HG03571 (cell line): ENCODE results near the gene DNASE1L2.
A peak's percentile ranks its signal among the peaks of the same experiment; 100 is the strongest.

Source experiments
- ATAC-seq: cut with Tn5 transposase; IDR thresholded peaks from one replicate; pipeline ENCODE4 v1.9.1; 2021; ENCODE audit not compliant: unreplicated experiment

DNASE1L2 gene

DNA sequence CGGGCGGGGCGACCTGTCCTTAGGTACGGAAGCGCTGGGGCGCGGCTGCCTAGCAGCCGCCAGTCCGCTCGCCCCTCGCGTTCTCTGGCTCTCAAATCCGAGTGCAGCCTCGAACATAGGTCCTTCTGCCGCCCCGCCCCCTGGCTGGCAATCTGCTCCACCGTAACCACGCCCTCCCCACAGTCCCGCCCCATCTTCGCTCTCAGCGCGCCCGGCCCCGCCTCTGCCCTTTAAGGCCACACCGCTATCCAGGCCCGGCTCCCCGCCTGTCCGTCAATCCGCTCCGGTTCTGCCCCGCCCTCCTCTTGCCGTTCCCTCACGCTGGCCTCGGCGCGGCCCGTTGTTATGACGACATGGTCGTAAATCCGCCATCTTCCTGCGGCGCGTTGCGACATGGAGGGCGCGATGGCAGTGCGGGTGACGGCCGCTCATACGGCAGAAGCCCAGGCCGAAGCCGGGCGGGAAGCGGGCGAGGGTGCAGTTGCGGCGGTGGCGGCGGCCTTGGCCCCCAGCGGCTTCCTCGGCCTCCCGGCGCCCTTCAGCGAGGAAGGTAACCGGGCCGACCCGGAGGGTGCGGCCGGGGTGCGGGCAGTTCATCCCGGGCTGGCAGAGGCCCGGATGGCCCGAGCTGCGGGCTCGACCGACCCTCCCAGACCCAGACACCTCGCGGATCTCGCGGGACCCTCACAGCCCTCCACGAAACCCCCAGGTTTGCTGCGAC lies 12.9 kb upstream of the DNASE1L2 start, which contains the start of gene E4F1:
E4F1 (plus strand) TSS at position 371 of the 721 bp plus-strand sequence; CDS start at position 394, 23 bp downstream.
- peak; percentile 88 for ATAC-seq

DNA sequence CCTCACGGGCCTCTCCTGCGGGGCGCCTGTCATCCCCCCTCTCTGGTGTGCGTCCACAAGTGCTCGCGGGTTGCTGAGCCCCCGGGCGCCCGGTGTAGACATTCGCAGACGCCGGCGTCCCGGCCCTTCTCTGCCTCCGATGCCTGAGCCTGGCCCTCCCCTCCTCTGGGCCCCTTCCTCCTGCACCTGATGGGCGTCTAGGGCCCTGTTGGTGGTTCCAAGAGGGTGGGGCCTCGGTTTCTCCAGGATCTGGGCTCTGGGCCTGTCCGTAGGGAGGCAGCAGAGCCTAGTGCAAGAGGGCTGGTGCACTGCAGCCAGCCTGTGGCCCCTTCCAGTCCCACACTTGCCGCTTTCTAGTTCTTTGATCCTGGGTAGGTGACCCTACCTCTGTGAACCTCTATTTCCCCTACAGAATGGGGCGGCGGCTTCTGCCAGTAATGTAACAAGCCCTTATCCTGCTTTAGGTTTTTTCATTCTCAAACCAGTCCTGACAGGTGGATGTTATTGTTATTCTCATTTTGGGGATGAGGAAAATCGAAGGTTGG lies 12.2 kb upstream of the DNASE1L2 start:
- ATAC-seq: peak; percentile 15

DNA sequence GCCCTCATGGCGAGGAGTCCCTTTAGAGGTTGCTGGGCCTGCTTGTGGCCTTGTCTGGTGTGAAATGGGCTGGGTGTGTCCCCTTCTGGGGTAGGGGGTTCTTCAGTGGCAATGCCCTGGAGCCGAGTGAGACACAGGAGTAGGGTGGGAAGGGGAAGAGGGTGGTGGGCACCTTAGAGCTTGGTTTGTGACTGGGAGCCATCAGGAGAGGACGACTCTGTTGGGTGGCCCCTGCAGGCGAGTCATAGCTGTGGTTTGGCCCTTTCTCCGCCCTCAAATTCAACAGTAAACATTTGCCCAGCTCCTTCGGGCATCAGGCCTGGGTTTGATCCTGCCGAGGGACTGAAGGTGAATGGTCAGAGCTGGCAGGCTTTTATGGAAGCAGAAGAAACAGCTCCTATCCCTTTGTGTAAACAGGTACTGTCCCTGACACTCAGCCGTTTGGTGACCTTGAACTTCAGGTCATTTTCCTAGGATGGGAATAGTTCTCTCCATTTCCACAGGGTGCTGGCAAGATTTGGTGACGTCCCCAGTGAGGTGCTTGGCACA lies 9.9 kb upstream of the DNASE1L2 start:
- ATAC-seq: no peak

DNA sequence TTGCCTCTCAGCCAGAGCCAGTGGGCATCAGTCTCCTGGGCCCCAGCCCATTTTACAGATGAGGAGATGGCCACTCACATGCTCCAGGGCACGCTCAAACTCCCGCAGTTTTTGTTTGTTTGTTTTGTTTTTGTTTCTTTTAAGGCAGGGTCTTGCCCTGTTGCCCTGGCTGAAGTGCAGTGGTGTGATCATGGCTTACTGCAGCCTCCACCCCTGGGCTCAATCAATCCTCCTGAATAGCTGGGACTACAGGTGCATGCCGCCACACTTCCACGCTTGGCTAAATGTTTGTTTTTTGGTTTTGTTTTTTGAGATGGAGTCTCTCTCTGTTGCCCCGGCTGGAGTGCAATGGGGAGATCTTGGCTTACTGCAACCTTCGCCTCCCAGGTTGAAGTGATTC lies 9.3 kb upstream of the DNASE1L2 start:
- ATAC-seq: no peak

DNA sequence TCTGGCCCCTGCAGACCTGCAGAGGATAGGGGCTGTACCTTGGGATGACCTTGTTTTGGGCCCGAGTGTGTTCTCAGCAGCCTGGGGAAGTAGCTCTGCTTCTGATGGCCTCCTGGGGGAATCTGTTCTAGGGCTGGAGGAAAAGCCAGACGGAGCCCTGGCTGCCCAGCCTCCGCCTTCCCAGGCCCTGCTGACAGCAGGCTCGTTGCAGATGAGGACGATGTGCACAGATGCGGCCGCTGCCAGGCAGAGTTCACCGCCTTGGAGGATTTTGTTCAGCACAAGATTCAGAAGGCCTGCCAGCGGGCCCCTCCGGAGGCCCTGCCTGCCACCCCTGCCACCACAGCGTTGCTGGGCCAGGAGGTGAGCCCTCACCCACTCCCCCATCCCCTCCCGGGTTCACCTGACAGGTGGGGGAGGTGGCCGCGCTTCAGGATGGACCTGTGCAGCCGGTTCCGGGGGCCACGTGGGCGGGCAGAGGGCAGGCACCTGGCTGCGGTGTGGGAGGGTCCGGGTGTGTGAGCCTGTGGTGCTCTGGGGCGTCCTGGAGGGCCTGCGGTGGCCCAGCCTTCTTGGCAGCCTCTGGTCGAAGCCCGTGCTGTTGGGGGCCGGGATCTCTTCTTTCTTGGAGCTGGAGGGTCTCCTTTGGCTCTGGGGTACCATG lies 8.0 kb upstream of the DNASE1L2 start:
- ATAC-seq: no peak

DNA sequence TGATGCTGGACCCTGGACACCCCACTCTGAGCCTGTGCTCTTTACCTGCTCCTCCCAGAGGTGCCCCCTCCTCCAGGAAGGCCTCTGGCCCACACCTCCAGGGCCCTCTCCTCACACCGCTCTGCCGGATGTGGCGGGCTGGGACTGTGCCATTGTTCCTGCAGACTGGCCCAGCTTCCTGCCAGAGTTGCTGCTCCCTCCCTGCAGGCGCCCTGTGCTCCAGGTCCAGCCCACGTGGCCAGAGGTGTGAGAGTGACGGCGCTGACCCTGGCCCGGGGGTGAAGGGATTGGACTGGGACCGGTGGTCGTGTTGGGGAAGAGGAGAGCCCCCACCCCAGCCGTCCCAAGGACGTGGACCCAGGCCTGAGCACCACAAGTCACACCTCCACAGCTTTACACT lies 7.2 kb upstream of the DNASE1L2 start:
- no peak for ATAC-seq

DNA sequence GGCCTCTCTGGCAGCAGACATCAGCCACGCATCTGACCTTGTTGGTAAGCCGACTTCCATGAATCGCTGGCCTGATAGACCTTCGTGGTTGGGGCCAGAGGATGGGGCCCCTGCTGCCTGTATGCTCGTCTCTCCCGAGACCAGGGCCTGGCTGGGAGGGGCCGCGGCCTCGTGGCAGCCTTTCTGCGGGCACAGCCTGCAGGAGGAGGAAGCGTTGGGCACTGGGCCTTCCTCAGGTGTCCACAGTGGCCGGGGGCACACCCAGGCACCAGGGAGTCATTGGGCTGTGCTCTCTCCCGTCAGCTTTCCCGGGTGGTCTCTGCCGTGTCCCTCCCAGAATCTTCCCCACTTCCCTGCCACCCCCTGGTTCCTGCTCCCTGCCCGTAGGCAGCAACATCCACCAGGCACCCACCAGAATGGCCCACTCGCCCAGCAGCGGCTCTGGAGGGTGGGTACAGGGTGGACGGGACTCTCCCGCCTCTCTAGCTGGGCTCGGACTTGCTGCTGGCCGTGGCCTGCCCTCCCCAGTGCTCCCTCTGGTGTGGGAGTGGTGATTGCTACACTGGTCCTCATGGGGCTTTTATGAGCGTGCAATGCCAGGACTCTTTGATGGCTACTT lies 6.5 kb upstream of the DNASE1L2 start:
- ATAC-seq: no peak

DNA sequence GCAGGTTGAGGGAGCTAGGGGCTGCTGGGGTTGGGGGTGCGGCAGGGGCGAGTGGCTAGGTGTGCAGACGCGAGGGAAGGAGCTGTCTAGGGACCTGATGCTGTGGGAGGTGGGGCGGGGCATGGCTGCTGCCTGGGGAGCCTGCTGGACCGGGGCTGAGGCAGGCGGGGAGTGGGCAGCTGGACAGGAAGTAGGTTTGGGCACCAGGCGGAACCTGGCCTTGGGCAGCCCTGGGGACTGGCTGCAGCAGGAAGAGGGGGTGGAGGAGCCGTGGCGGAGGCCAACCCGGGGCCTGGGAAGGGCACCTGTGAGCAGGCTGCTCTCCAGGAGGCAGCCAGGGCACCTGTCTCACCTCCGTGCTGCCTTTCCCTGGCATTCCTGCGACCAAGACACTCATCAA lies 5.9 kb upstream of the DNASE1L2 start:
- no peak for ATAC-seq

DNA sequence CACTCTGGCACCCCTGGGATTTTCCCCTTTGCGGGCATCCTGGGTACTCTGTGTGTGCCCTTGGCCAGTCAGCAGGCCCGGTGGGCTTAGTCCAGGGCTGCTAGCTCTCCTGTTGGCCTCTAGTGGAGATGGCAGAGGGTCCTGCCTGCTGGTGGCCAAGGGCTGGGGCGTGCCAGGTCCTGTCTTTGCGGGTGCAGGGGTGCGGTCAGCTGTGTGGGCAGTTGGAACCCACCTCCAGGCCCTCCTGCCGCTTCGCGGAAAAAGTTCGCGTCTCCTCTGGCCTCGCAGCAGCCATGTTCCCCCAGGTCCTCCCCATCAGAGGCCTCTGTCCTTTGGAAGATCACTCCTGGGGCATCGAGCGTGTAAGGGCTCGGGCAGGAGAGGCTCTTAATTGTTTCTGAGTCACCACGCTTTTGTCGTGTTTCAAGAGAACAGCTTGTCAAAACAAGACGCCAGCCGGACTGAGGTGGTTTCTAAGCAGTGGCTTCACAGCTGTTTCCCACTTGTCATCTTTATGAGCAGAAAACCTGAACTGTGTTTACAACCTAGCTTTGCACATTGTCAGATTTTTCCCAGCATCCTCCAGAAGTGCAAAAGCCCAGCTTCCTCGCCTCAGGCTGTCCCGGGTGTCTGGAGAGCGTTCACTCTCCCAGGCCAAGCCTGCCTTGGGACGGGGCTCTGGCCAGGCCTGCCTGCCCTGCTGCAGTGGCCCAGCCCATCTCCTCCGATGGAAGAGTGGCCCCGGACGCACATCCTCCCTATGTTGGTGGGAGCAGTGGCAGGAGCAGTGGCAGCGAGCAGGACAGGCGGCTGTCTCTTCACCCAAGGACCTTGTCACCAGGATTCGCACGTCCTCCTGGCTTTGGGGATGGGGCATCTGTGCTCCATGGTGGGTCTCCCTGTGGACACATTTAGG lies 5.0 kb upstream of the DNASE1L2 start:
- no peak for ATAC-seq

DNA sequence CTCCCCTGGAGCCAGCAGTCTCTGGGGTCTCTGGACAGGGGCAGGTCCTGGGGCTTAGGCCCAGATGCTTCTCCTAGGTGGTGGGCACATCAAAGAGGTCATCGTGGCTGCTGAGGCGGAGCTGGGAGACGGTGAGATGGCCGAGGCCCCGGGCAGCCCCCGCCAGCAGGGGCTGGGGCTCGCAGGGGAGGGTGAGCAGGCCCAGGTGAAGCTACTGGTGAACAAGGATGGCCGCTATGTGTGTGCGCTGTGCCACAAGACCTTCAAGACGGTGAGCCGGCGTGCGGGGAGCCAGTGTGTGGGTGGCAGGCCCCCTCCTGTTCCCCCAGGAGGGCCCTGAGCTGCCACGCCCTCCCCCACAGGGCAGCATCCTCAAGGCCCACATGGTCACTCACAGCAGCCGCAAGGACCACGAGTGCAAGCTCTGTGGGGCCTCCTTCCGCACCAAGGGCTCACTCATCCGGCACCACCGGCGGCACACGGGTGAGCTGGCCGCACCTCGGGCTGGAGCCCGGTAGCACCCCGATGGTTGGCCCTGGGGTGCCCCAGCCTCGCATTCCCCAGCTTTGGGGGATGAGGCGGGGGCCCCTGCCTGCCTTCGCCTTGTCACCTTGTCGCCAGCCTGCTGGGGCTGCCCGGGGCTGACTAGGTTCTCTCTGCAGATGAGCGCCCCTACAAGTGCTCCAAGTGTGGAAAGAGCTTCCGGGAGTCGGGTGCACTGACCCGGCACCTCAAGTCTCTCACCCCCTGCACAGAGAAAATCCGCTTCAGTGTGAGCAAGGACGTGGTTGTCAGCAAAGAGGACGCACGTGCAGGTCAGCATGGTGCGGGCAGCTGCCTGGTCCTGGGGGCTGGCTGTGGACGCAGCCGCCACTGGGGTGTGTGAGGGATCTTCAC lies 3.9 kb upstream of the DNASE1L2 start:
- ATAC-seq: no peak

DNA sequence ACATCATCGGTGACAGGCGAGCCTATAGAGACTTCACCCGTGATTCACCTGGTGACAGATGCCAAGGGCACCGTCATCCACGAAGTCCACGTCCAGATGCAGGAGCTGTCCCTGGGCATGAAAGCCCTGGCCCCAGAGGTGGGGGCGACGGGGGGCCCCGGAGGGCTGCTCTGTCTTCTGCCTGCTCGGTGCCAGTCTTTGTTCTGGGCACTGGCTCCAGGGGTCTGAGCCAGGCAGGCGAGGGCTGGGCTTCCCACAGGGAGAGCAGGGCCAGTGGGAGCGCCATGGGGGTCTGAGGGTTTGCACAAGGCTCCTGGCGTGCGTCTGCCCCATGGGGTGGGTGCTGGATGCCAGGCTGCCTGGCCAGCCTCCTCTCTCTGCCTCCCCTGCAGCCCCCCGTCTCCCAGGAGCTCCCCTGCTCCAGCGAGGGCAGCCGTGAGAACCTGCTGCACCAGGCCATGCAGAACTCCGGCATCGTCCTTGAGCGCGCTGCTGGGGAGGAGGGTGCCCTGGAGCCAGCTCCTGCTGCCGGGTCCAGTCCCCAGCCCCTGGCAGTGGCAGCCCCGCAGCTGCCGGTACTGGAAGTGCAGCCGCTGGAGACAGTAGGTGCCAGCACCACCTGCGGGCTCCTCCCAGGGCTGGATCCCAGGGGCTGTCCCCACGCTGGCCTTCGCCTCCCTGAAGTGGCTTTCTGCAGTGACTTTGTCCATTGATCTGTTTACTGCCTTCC lies 3.0 kb upstream of the DNASE1L2 start:
- no peak for ATAC-seq

DNA sequence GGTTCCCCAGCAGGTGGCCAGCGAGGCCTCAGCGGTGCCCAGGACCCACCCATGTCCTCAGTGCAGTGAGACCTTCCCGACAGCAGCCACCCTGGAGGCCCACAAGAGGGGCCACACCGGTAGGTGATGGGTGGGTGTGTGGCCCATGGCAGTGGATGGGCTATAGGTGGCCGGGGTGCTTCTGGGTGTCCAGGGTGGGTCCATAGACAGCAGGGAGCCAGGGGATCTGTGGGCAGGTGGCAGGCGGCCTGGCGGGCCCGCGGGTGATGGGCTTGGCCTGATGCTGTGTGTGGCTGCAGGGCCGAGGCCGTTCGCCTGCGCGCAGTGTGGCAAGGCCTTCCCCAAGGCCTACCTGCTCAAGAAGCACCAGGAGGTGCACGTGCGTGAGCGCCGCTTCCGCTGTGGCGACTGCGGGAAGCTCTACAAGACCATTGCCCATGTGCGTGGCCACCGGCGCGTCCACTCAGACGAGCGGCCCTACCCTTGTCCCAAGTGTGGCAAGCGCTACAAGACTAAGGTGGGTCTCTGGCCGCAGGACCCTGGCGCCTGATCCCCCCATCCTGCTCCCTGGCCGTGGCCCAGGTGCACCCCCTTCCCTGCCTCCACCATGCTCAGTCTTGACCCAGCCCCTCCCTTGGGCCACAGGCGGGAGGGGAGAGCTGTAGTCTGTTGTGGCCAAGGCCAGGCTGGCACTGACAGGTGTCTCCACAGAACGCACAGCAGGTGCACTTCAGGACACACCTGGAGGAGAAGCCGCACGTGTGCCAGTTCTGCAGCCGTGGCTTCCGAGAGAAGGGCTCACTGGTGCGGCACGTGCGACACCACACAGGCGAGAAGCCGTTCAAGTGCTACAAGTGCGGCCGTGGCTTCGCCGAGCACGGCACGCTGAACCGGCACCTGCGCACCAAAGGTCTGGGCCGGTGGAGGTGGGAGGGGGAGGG lies 2.1 kb upstream of the DNASE1L2 start:
- no peak for ATAC-seq

DNA sequence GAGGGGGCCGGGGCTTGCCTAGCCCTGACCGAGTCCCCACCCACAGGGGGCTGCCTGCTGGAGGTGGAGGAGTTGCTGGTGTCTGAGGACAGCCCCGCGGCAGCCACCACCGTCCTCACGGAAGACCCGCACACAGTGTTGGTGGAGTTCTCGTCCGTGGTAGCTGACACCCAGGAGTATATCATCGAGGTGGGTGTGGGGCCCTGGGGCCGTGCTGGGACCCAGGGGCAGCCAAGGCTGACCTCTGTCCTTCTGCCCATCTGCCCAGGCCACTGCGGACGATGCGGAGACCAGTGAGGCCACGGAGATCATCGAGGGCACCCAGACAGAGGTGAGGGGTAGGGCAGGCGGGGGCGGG lies 1.5 kb upstream of the DNASE1L2 start:
- ATAC-seq: no peak

DNA sequence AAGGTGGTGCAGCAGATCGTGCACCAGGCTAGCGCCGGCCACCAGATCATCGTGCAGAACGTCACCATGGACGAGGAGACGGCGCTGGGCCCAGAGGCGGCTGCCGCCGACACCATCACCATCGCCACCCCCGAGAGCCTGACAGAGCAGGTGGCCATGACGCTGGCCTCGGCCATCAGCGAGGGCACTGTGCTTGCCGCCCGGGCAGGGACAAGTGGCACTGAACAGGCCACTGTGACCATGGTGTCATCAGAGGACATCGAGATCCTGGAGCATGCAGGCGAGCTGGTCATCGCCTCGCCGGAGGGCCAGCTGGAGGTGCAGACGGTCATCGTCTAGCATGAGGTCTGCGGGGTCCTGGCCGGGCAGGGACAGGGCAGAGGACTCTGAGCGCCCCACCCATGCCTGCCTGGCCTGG lies 1.0 kb upstream of the DNASE1L2 start:
- ATAC-seq: no peak

DNA sequence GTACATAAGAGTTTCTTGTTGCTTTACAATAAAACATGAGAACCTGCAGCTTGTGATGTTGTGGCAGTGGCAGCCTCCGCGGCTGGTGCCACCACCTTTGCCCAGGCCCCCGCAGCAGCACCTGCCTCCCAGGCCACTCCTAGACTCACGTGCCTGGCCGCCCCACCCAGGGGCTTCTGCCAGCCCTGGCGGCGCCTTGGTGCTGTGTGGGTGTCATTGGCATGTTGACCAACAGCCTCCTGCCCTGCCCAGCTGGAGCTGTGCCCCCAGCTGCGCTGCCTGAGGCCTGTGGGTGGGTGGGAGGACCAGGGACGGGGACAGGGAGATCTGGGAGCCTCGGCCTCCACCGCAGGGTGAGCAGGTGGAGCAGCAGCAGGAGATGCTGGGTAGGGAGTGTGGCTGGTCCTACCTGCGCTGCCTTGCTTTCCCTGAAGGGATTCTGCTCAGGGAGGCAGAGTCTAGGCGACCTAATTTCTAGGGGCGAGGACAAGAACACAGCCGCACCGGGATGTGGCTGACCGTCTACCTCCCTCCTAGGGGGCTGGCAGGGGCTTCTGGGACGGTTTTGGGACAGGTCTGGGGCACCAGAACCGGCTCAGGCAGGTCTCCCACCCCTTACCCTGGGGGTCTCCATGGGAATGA lies 428 bp upstream of the DNASE1L2 start:
- ATAC-seq: no peak

DNA sequence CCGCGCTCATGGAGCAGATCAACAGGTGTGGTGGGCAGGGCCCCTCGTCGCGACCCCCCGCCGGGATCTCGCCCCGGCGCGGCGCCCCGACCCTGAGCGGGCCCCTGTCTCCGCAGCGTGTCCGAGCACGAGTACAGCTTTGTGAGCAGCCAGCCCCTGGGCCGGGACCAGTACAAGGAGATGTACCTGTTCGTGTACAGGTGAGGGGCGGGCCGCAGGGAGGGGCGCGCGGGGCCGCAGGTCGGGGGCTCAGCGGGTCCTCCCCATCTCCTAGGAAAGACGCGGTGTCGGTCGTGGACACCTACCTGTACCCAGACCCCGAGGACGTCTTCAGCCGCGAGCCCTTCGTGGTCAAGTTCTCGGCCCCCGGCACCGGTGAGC lies 848 bp downstream of the DNASE1L2 start:
- no peak for ATAC-seq

DNA sequence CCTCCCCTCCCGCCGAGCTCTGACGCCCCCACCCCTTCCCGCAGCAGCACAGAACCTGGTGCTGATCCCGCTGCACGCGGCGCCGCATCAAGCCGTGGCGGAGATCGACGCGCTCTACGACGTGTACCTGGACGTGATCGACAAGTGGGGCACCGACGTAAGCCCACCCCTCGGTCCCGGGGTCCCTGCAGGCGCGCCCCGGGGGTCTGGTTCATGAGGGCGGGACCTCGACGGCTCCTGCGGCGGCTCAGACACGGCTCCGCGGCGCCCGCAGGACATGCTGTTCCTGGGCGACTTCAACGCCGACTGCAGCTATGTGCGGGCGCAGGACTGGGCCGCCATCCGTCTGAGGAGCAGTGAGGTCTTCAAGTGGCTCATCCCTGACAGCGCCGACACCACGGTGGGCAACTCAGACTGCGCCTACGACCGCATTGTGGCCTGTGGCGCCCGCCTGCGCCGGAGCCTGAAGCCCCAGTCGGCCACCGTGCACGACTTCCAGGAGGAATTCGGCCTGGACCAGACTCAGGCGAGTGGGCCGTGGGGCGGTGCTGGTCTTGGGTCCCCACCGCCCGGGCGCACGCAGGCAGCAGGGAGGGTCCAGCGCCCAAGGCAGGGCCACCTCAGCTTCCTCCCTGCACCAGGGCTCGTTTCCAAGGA lies 1.4 kb downstream of the DNASE1L2 start:
- ATAC-seq: no peak
